GF-D8 (cell line): ENCODE results near the gene GMPPA.

Experiments
- DNase-seq: peaks from one replicate; lab custom pipeline; 2025; lab: John Stamatoyannopoulos, UW

Gene GMPPA

DNA sequence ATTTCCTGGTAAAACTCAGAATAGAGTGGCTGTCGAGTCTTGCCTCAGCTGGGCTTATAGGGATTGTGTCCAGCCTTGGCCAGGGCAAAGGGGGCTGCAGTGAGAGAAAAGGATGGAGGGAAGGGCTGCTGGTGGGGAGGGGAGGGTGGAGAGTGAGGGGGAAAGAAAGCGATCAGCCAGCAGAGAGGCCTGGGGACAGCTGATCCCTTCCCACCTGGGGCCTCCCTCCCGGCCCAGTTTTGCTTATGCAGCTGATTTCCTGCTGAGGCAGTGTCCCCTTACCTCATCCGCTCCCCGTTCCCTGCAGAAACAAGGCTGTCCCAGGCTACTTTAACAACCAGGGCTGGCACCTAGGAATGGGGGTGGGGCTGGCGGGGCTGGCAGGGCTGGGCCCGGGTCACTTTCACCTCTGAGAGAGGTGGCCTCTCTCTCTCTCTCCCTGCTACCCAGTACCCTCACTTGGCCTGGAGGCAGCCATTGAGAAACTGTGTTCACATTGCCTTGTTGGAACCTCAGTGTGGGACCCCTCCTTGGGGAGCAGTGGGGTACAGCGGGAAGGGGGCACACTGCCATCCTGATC is 12.2 kb upstream of the GMPPA start:
- DNase-seq, result no peak

GRCh38 chr2:219488149-219488843 is 10.4 kb upstream of the GMPPA start:
- no peak for DNase-seq

DNA sequence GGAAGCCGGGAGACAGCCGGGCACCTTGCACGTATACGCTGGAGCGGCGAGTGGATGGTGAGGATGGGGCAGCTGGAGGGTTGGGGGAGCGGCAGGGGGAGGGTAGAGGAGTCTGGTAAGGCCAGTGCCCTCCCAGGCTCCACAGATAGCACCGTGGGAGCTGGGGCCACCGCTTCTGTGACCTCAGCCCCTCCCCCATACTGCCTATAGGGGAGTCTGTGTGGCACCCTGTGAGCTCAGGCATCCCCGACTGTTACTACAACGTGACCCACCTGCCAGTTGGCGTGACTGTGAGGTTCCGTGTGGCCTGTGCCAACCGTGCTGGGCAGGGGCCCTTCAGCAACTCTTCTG is 9.9 kb upstream of the GMPPA start:
- DNase-seq, result no peak

DNA sequence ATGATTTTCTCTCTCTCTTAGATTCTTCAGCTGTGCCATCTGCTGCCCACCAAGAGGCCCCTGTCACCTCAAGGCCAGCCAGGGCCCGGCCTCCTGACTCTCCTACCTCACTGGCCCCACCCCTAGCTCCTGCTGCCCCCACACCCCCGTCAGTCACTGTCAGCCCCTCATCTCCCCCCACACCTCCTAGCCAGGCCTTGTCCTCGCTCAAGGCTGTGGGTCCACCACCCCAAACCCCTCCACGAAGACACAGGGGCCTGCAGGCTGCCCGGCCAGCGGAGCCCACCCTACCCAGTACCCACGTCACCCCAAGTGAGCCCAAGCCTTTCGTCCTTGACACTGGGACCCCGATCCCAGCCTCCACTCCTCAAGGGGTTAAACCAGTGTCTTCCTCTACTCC is 9.4 kb upstream of the GMPPA start:
- DNase-seq, result no peak

DNA sequence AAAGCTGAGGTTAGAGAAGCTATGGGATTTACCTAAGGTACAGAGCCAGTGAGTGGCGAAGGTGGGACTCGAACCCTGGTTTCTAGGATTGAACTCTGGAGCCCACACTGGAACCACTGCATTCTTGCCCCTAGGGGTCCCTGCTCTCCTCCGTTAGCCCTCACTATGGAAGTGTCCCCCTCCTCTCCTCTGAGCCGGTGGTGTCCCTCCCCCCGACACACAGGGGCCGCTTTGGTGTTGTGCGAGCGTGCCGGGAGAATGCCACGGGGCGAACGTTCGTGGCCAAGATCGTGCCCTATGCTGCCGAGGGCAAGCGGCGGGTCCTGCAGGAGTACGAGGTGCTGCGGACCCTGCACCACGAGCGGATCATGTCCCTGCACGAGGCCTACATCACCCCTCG is 8.5 kb upstream of the GMPPA start:
- DNase-seq, result no peak

GRCh38 chr2:219490600-219491130 is 8.0 kb upstream of the GMPPA start:
- no peak for DNase-seq

DNA sequence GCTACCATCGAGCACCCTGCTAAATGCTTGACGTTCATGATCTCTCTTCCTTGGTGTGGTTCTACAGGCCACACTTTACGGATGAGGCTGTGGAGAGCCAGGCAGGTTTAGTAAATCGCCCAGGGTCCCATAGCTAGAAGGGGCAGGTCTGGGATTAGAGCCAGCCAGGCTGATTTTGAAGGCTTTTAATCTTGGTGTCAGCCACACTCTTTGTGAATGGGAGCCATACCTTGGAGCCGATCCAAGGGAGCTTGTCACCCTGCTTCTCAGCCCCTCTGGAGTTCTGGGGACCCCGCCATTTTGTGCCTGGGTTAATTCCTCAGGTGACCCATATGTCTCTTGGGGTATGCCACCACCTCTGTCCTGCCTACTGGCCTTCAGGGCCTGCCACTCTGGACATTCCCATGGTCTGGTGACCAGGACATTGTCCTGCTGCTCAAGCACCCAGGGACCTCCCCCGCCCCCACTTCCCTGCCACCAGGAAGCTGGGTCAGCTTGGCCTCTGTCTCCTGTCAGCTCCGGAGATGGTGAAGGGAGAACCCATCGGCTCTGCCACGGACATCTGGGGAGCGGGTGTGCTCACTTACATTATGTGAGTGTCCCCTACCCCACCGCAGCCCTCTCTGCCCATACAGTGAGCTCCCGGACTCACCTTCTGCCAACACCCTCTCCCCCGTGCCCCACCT is 7.3 kb upstream of the GMPPA start:
- DNase-seq, result no peak

- no peak for DNase-seq
Observed at GRCh38 chr2:219492575-219492974, 6.1 kb upstream of the GMPPA start.

- DNase-seq, result no peak
Observed at GRCh38 chr2:219493086-219493485, 5.6 kb upstream of the GMPPA start.

DNA sequence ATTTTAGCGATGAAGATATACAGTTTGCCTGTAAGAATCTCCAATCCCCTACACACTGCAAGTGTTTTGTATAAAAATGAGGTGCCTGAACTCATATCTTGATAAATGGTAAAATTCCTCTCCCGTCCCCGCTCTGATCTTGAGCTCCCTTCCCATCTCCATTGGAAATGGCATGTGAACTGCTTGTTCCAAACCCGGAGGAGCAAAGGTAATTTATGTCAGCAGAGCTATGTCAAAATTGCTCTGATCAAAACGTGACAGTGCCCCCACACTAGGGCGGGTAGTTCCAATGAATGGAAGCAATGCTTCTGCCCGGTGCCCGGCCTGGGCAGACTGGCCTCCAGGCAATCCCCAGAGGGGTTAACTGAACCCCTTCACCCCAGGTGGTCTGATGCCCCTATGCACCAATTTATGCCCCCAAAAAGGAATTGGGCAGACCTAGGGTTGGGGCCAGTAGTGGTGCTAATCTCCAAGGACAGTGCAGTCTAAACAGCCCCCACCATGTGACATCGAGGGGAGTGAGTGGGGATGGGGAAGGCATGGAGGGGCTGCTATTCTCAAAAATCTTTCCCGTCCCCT is 3.6 kb upstream of the GMPPA start:
- no peak for DNase-seq

DNA sequence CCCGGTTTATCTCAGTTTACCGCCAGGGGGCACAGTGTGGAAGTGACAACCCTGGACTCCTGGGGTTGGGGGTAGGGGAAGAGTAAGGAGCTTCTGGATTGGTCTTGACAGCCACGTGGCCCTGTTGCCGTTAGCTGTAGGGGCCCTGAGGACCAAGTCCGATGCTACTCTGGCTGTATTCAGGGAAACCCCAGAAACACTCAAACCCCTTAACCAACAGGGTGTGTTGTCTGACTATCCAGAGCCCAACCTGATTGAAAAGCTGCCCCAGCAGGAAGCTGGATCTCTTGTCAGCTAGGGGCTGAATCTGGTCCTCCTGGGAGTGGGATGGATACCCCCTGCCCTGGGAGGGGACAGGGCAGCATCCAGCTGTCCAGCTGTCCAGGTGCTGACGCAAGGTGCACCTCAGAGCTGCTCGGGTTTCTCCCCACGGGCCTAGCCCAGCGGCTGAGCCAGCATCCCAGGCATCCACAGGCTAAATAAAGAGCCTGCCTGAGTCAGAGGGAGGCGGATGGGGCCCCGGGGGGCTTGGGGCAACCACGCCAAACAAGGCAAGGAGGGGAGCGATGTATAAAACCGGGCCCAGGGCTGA is 3.1 kb upstream of the GMPPA start:
- no peak for DNase-seq

GRCh38 chr2:219496247-219496824 is 2.4 kb upstream of the GMPPA start:
- no peak for DNase-seq

GRCh38 chr2:219496825-219497494 is 1.7 kb upstream of the GMPPA start:
- no peak for DNase-seq

GRCh38 chr2:219497495-219498279 is 1.0 kb upstream of the GMPPA start:
- DNase-seq, result no peak

- DNase-seq, result no peak
Observed at GRCh38 chr2:219499058-219499307, 292 bp downstream of the GMPPA start.

GRCh38 chr2:219499555-219499954 is 864 bp downstream of the GMPPA start:
- DNase-seq, result no peak

GRCh38 chr2:219500135-219500534 is 1.4 kb downstream of the GMPPA start:
- no peak for DNase-seq

GRCh38 chr2:219501849-219502248 is 3.2 kb downstream of the GMPPA start:
- DNase-seq, result no peak

- no peak for DNase-seq
Observed at GRCh38 chr2:219502618-219503017, 3.9 kb downstream of the GMPPA start.

DNA sequence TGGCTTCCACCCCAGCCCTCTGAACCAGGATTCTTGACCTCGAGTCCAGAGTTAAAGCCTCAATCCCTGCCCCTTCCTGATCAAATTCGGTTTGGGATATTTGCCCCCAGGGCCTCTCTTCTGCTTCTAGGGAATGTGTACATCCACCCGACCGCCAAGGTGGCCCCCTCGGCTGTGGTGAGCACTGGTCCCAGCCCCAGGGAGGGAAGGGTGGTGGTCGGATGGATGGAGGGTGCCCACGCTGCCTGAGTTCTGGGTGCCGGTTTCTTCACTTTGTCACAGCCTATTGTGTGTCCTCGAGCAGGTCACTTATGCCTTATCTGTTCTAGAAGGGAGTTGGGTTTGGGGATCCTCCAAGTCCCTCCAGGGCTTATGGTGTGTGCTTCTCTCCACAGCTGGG is 6.9 kb downstream of the GMPPA start:
- DNase-seq, result no peak

- DNase-seq, result no peak
Observed at GRCh38 chr2:219506153-219506801, 7.6 kb downstream of the GMPPA start.
